ENCODE measurements around the gene CRB2.

- TF ChIP-seq CTCF (IDR thresholded peaks at IDR 0.05; ENCODE audit: poor library complexity), result no peak
- TF ChIP-seq EZH2 (IDR thresholded peaks at IDR 0.05; ENCODE audit: borderline replicate concordance), result no peak
Observed at GRCh38 chr9:123417289-123418051, 61.5 kb downstream of the CRB2 start.
